Measurements from ENCODE around the gene TNFRSF14.
A peak's percentile ranks its signal among the peaks of the same experiment; 100 is the strongest.

TNFRSF14 gene

GRCh38 chr1:2556277-2556677 lies at the start of gene TNFRSF14:
Gene TNFRSF14, plus strand, starts transcription at chr1:2556371. Its CDS starts 294 bp downstream, at chr1:2556665.
- DNase-seq = peak; percentile 57

GRCh38 chr1:2506901-2507565 lies 49.1 kb upstream of the TNFRSF14 start:
- no peak for DNase-seq

- no peak for DNase-seq
Observed at GRCh38 chr1:2507744-2508155, 48.4 kb upstream of the TNFRSF14 start.

- no peak for DNase-seq
Observed at GRCh38 chr1:2508180-2508579, 48.0 kb upstream of the TNFRSF14 start.

- no peak for DNase-seq
Observed at GRCh38 chr1:2508751-2509150, 47.4 kb upstream of the TNFRSF14 start.

GRCh38 chr1:2509589-2509988 lies 46.6 kb upstream of the TNFRSF14 start:
- DNase-seq = no peak

GRCh38 chr1:2510366-2511155 lies 45.6 kb upstream of the TNFRSF14 start:
- DNase-seq = no peak

GRCh38 chr1:2512862-2513421 lies 43.2 kb upstream of the TNFRSF14 start:
- DNase-seq = no peak

GRCh38 chr1:2513939-2514652 lies 42.1 kb upstream of the TNFRSF14 start:
- no peak for DNase-seq

- no peak for DNase-seq
Observed at GRCh38 chr1:2514863-2515762, 41.1 kb upstream of the TNFRSF14 start.

- no peak for DNase-seq
Observed at GRCh38 chr1:2515763-2516080, 40.4 kb upstream of the TNFRSF14 start.

GRCh38 chr1:2516124-2516523 lies 40.0 kb upstream of the TNFRSF14 start:
- no peak for DNase-seq

- DNase-seq = no peak
Observed at GRCh38 chr1:2516946-2517345, 39.2 kb upstream of the TNFRSF14 start.

GRCh38 chr1:2517966-2518365 lies 38.2 kb upstream of the TNFRSF14 start:
- no peak for DNase-seq

GRCh38 chr1:2518528-2518927 lies 37.6 kb upstream of the TNFRSF14 start:
- DNase-seq = no peak

- DNase-seq = no peak
Observed at GRCh38 chr1:2519029-2519685, 37.0 kb upstream of the TNFRSF14 start.

- DNase-seq = no peak
Observed at GRCh38 chr1:2519729-2520128, 36.4 kb upstream of the TNFRSF14 start.

GRCh38 chr1:2520206-2520605 lies 36.0 kb upstream of the TNFRSF14 start:
- no peak for DNase-seq

- DNase-seq = no peak
Observed at GRCh38 chr1:2520806-2521205, 35.4 kb upstream of the TNFRSF14 start.

GRCh38 chr1:2522230-2522629 lies 33.9 kb upstream of the TNFRSF14 start:
- no peak for DNase-seq

GRCh38 chr1:2523191-2523890 lies 32.8 kb upstream of the TNFRSF14 start:
- DNase-seq = no peak

Data from activated CD4-positive, alpha-beta T cell treated with anti-CD3 and anti-CD28 coated beads for 1 hour (primary cell).